Transverse colon (tissue), 4 donors: ENCODE results near the gene WDR5B. TPM values are rescaled to one million over a fixed set of nuclear protein-coding genes. Genes with fewer than 3 reads are reported as not detected.
"Not testable (repeated sequence)": the region's sequence is repeated elsewhere in the genome, so short reads cannot be mapped to it uniquely, and the experiment has no call there.

Source experiments
- DNase-seq: peaks from one replicate; pipeline ENCODE4 v3.0.0-alpha.2; 2019
- H3K27ac ChIP-seq, 4 donors: fragments of 200-600 bp; sonication (generic); 2 replicates each; pipeline ENCODE4 v1.5.1; 2016 to 2018; ENCODE audit warnings: inconsistent platforms in 4 of 4
- H3K27me3 ChIP-seq: fragments of 200-600 bp; sonication (generic); 2 replicates; pipeline ENCODE4 v1.5.1; 2017; ENCODE audit warnings: inconsistent platforms
- H3K36me3 ChIP-seq, 4 donors: fragments of 200-600 bp; sonication (generic); 2 replicates each; pipeline ENCODE4 v1.5.1; 2017 to 2019; ENCODE audit warnings: inconsistent platforms in 4 of 4
- H3K4me1 ChIP-seq, 4 donors: fragments of 200-600 bp; sonication (generic); 2 replicates each; pipeline ENCODE4 v1.5.1; 2017 to 2020; ENCODE audit warnings: inconsistent platforms in 4 of 4
- H3K4me3 ChIP-seq, 4 donors: fragments of 200-600 bp; sonication (generic); 1 replicate in 1 of 4; 2 replicates in 3 of 4; pipeline versions ENCODE4 v1.5.1 to v1.6.1; 2017 to 2019; ENCODE audit warnings: inconsistent platforms in 4 of 4
- H3K9me3 ChIP-seq, 2 donors: fragments of 200-600 bp; sonication (generic); 2 replicates each; pipeline ENCODE4 v1.5.1; 2017 to 2019; ENCODE audit warnings: inconsistent platforms in 2 of 2
- CTCF ChIP-seq, 5 experiments: fragments of 200-600 bp in 3 of 5; fragments of 450-650 bp in 2 of 5; sonication (generic) in 3 of 5; IDR thresholded peaks; 1 replicate in 2 of 5; 2 replicates in 3 of 5; pipeline ENCODE4 v1.5.1; 2016 to 2017; ENCODE audit warnings: antibody characterized with exemption in 5 of 5, inconsistent platforms in 3 of 5, mild to moderate bottlenecking in 2 of 5, moderate library complexity in 1 of 5
- EP300 ChIP-seq: sonication (generic); formaldehyde crosslinking; IDR thresholded peaks from one replicate; pipeline ENCODE4 v1.6.1; 2017; ENCODE audit warnings: antibody characterized with exemption, low read depth
- POLR2A ChIP-seq: fragments of 450-650 bp; IDR thresholded peaks from one replicate; pipeline ENCODE4 v1.6.1; 2016; ENCODE audit warnings: antibody characterized with exemption, mild to moderate bottlenecking, moderate library complexity
- POLR2AphosphoS5 ChIP-seq, 3 donors: sonication (generic); formaldehyde crosslinking; IDR thresholded peaks; one replicate each; pipeline ENCODE4 v1.6.1; 2016; ENCODE audit warnings: antibody characterized with exemption in 3 of 3
- WGBS, 2 donors: methylation state at CpG; one replicate each; pipeline ENCODE4 v1.1.5; 2018; ENCODE audit warnings: low coverage in 1 of 2; 5-methylcytosine and 5-hydroxymethylcytosine counted together
- in situ Hi-C, 4 donors: fragments of 200-750 bp; cut with MboI; loops; one replicate each; pipeline versions ENCODE4 v1.15.0 to v1.15.1; 2017; ENCODE audit warnings: low sequenced_read_pairs in 3 of 4, low pct_ligation_motif_present in 1 of 4, low pct_unique_long_range_greater_than_20kb in 1 of 4
- intact Hi-C: fragments of 100-400 bp; cut with DNase I; formaldehyde crosslinking; loops from one replicate; pipeline ENCODE4 v1.15.1; 2023; ENCODE audit warnings: low total_unique reads
- small RNA-seq, 4 donors: library from RNA; depleted of rRNA; stranded (forward); fragments of <200 nt; gene quantifications; one replicate each; pipeline ENCODE3, GENCODE V24; 2016
- total RNA-seq, 4 donors: library from RNA; depleted of rRNA; stranded (reverse); fragments of >200 nt; gene quantifications; one replicate each; pipeline ENCODE4 v1.1.0, GENCODE V29; 2016

WDR5B gene
- total RNA-seq, 4 donors from 2014 or later, result 2.2 to 2.6 (median 2.5) TPM; not detected in 1

- 78% methylated on average over 5 of the region's 5 CpGs for WGBS, 2 donors
- no peak overlapping the region for H3K4me3 ChIP-seq
- TF ChIP-seq POLR2A (no peak), POLR2AphosphoS5 (IDR thresholded peaks at IDR 0.05) (no peak), EP300 (no peak), CTCF (IDR thresholded peaks at IDR 0.05) (no peak)
- H3K27me3 ChIP-seq, result no peaks in the 10 kb centered on the region
- H3K9me3 ChIP-seq, result no peaks in the 10 kb centered on the region
- no peak for DNase-seq
- peak overlapping the region; percentile 74 to 85 (median 81) for H3K27ac ChIP-seq
- in situ Hi-C loops, result no loop called here
- intact Hi-C loops, result no loop called here
- peaks cover 0 to 3% (median 0%) of the 10 kb centered on the region in 4 donors for H3K36me3 ChIP-seq
- H3K4me1 ChIP-seq, result peaks cover 0 to 76% (median 44%) of the 10 kb centered on the region in 4 donors
Observed at GRCh38 chr3:122366379-122366749, 49.5 kb downstream of the WDR5B start.

DNA sequence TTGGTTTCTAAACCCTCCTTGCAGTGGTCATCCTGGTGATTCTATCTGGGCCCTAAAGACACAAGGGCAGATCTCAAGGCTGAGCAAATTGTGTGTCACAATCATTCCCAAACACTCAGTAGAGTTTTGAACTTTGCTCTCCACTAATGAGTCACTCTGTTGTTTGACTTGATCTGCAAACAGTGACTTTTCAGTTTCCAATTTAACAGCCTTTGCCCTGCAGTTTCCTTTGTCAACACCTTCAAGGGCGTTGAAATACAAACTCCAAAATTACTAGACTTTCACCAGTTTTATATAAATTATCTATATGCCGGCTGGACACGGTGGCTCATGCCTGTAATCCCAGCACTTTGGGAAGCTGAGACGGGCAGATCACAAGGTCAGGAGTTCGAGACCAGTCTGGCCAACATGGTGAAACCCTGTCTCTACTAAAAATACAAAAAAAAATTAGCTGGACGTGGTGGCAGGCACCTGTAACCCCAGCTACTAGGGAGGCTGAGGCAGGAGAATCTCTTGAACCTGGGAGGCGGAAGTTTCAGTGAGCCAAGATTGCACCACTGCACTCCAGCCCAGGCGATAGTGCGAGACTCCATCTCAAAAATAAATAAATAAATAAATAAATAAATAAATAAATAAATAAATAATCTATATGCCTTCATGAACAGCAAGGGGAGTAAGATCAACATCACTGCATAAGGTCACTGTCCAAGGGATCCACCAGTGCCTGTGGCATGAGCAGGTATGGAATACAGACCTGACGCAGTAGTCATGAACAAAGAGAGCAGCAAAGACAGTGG is 50.1 kb downstream of the WDR5B start:
- in situ Hi-C loops, H3K4me3 ChIP-seq, intact Hi-C loops, H3K9me3 ChIP-seq, H3K27me3 ChIP-seq, H3K36me3 ChIP-seq: not testable (repeated sequence)
- Histone ChIP-seq H3K27ac (peak overlapping the region; percentile 74 to 85 (median 81)), H3K4me1 (peaks cover 0 to 76% (median 44%) of the 10 kb centered on the region in 4 donors)
- peak; percentile 37 for DNase-seq
- WGBS, 2 donors, result 56 to 58% methylated on average over 10 of the region's 10 CpGs
- TF ChIP-seq EP300 (peak; percentile 42), POLR2AphosphoS5 (IDR thresholded peaks at IDR 0.05) (peak in 2 of 3 donors; percentile 51 to 83)

GRCh38 chr3:122365073-122365472 is 50.8 kb downstream of the WDR5B start:
- no peaks in the 10 kb centered on the region for H3K27me3 ChIP-seq
- intact Hi-C loops, result no loop called here
- H3K9me3 ChIP-seq, result no peaks in the 10 kb centered on the region
- TF ChIP-seq EP300 (no peak), POLR2A (no peak), CTCF (IDR thresholded peaks at IDR 0.05) (no peak), POLR2AphosphoS5 (IDR thresholded peaks at IDR 0.05) (no peak)
- no peak for DNase-seq
- peaks cover 0 to 77% (median 42%) of the 10 kb centered on the region in 4 donors for H3K4me1 ChIP-seq
- peak overlapping the region; percentile 74 to 85 (median 81) for H3K27ac ChIP-seq
- WGBS, 2 donors, result 36 to 69% methylated on average over 1 of the region's 1 CpG
- no peak overlapping the region for H3K4me3 ChIP-seq
- in situ Hi-C loops, result no loop called here
- peaks cover 0 to 3% (median 0%) of the 10 kb centered on the region in 4 donors for H3K36me3 ChIP-seq

DNA sequence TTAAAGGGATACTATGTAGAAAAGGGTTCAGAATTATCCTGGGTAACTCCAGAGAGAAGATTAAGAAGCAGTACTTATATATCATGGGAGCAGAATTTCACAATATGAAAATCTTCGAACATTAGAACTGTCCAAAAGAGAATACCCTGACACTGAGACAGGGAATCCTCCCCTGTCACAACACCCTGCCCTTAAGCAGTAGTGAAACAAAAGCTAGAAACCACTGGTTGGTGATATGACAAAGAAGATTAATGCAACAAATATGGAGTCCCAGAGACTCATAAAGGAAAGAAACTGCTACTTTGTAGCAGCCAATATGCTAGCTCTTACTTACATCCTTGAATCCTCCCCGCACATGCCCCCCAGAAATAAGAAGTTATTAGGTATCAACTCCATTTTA is 51.4 kb downstream of the WDR5B start:
- intact Hi-C loops, result no loop called here
- peaks cover 0 to 3% (median 0%) of the 10 kb centered on the region in 4 donors for H3K36me3 ChIP-seq

More for the DNA sequence above, 51.4 kb downstream of the WDR5B start:
- TF ChIP-seq CTCF (IDR thresholded peaks at IDR 0.05) (no peak), EP300 (no peak), POLR2AphosphoS5 (IDR thresholded peaks at IDR 0.05) (no peak)
- H3K4me1 ChIP-seq, result peaks cover 0 to 77% (median 42%) of the 10 kb centered on the region in 4 donors
- in situ Hi-C loops, result no loop called here
- no peaks in the 10 kb centered on the region for H3K9me3 ChIP-seq
- H3K27ac ChIP-seq, result peak overlapping the region; percentile 74 to 85 (median 81)
- no peak overlapping the region for H3K4me3 ChIP-seq
- 50 to 89% methylated on average over 2 of the region's 2 CpGs for WGBS, 2 donors
- no peak for DNase-seq
- H3K27me3 ChIP-seq, result no peaks in the 10 kb centered on the region

Small RNAs within 50 kb of the gene (small RNA-seq; reads per million reads assigned to genes)
- gene AC083798.1, result 0 reads per million in 4 donors

Other genes starting within 250 kb of the WDR5B start
- gene CASR, start 232.4 kb downstream of the WDR5B start, total RNA-seq, result 1 to 10 TPM in 1 of 4 donors, under 1 TPM in 1, not detected in 2; 0.37 to 1.4 TPM
- 1 to 10 TPM in 1 of 4 donors, not detected in 3; 1.4 TPM for gene CSTA, start 90.8 kb downstream of the WDR5B start, total RNA-seq
- 10 to 100 TPM in 2 of 4 donors, 1 to 10 TPM in 2; 4.5 to 28.7 (median 10.7) TPM for gene MIX23, start 32.8 kb downstream of the WDR5B start, total RNA-seq
- 100 to 1,000 TPM in 1 of 4 donors, 10 to 100 TPM in 3; 11.2 to 116 (median 57.6) TPM for gene FAM162A, start 31.9 kb downstream of the WDR5B start, total RNA-seq
- 100 to 1,000 TPM in 1 of 4 donors, 10 to 100 TPM in 2, 1 to 10 TPM in 1; 8.6 to 108 (median 30.2) TPM for gene KPNA1, start 98.9 kb upstream of the WDR5B start, total RNA-seq
- 10 to 100 TPM; 24.2 to 35.8 (median 29.1) TPM for gene PARP9, start 148.2 kb upstream of the WDR5B start, total RNA-seq
- 10 to 100 TPM; 22.3 to 32.4 (median 26.7) TPM for gene DTX3L, start 148.3 kb upstream of the WDR5B start, total RNA-seq
- 10 to 100 TPM in 1 of 4 donors, 1 to 10 TPM in 3; 1.2 to 10.3 (median 4.2) TPM for gene PARP15, start 161.6 kb upstream of the WDR5B start, total RNA-seq